Measurements from ENCODE around the gene TSR3.
A peak's percentile ranks its signal among the peaks of the same experiment; 100 is the strongest.

Gene TSR3

GRCh38 chr16:1362807-1363206 lies 11.1 kb upstream of the TSR3 start:
- H3K4me3 ChIP-seq (ENCODE audit: control insufficient read depth, low read depth, low read length), result no peak overlapping the region
- TF ChIP-seq, protein P1, sequence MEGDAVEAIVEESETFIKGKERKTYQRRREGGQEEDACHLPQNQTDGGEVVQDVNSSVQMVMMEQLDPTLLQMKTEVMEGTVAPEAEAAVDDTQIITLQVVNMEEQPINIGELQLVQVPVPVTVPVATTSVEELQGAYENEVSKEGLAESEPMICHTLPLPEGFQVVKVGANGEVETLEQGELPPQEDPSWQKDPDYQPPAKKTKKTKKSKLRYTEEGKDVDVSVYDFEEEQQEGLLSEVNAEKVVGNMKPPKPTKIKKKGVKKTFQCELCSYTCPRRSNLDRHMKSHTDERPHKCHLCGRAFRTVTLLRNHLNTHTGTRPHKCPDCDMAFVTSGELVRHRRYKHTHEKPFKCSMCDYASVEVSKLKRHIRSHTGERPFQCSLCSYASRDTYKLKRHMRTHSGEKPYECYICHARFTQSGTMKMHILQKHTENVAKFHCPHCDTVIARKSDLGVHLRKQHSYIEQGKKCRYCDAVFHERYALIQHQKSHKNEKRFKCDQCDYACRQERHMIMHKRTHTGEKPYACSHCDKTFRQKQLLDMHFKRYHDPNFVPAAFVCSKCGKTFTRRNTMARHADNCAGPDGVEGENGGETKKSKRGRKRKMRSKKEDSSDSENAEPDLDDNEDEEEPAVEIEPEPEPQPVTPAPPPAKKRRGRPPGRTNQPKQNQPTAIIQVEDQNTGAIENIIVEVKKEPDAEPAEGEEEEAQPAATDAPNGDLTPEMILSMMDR (conservative IDR thresholded peaks at IDR 0.05; ENCODE audit: control insufficient read depth, insufficient read depth, low read depth, low read length), result no peak
- no peak for DNase-seq (ENCODE audit: low read depth)

GRCh38 chr16:1361685-1362360 lies 10.1 kb upstream of the TSR3 start:
- TF ChIP-seq, protein P1 (conservative IDR thresholded peaks at IDR 0.05; ENCODE audit: control insufficient read depth, insufficient read depth, low read depth, low read length), result no peak
- no peak for DNase-seq (ENCODE audit: low read depth)
- no peak overlapping the region for H3K4me3 ChIP-seq (ENCODE audit: control insufficient read depth, low read depth, low read length)

GRCh38 chr16:1357906-1358566 lies 6.4 kb upstream of the TSR3 start:
- TF ChIP-seq, protein P1 (conservative IDR thresholded peaks at IDR 0.05; ENCODE audit: control insufficient read depth, insufficient read depth, low read depth, low read length), result no peak
- DNase-seq (ENCODE audit: low read depth), result peak; percentile 28
- H3K4me3 ChIP-seq (ENCODE audit: control insufficient read depth, low read depth, low read length), result no peak overlapping the region

DNA sequence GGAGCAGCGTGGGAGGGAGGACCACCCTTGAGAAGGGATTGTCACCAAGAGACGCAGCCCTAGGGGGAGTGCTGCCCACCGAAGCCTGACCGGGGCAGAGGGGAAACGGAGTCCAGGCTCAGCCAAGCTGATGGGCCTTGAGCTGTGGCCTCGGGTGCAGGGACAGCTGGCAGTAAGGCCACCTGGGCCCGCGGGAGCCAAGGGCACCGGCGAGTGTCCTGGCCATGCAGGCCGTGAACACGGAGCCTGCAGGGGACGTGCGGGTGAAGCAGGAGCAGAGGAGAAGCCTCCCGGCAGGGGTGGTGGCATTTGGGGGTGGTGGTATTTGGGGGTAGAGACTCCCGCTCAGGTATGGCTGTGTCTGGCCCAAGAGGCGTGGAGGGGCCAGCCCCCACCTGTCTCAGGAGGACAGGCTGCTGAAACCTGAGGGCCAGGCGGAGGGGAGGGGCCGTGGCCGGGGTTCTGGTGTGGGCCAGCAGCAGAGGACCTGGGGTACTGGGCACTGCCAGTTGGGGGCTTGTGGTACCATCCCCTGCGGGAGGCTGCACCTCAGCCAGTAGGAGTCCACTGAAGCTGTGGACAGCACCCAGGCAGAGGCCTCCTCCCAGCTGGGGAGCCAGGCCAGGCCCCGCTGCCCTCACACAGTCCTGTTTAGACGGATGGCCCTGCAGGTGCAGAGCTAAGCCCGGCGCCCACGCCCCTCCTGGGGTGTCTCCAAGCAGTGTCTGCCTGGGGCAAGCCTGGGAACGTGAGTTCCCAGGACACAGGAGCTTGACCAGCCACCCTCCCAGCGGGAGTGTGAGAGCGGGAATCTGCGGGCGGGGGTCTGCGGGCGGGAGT lies 4.6 kb upstream of the TSR3 start:
- no peak for DNase-seq (ENCODE audit: low read depth)
- TF ChIP-seq, protein P1 (conservative IDR thresholded peaks at IDR 0.05; ENCODE audit: control insufficient read depth, insufficient read depth, low read depth, low read length), result no peak

GRCh38 chr16:1355591-1355990 lies 3.9 kb upstream of the TSR3 start:
- TF ChIP-seq, protein P1 (conservative IDR thresholded peaks at IDR 0.05; ENCODE audit: control insufficient read depth, insufficient read depth, low read depth, low read length), result no peak
- no peak overlapping the region for H3K4me3 ChIP-seq (ENCODE audit: control insufficient read depth, low read depth, low read length)
- DNase-seq (ENCODE audit: low read depth), result no peak

More for the DNA sequence above, 4.6 kb upstream of the TSR3 start:
- H3K4me3 ChIP-seq (ENCODE audit: control insufficient read depth, low read depth, low read length), result no peak overlapping the region

GRCh38 chr16:1354815-1355540 lies 3.3 kb upstream of the TSR3 start:
- DNase-seq (ENCODE audit: low read depth), result no peak
- H3K4me3 ChIP-seq (ENCODE audit: control insufficient read depth, low read depth, low read length), result no peak overlapping the region
- TF ChIP-seq, protein P1 (conservative IDR thresholded peaks at IDR 0.05; ENCODE audit: control insufficient read depth, insufficient read depth, low read depth, low read length), result no peak
